ENCODE measurements around the gene CCDC194.

Gene CCDC194

GRCh38 chr19:17389957-17390664 lies 3.9 kb downstream of the CCDC194 start:
- peaks cover 8% of the 10 kb centered on the region for H3K27me3 ChIP-seq (ENCODE audit: insufficient read depth, low read depth, severe bottlenecking)
- no peak overlapping the region for H3K27ac ChIP-seq
- no peaks in the 10 kb centered on the region for H3K36me3 ChIP-seq
- H3K4me3 ChIP-seq (ENCODE audit: low read depth, low read length): peak overlapping the region; percentile 69
- TF ChIP-seq, protein P1, sequence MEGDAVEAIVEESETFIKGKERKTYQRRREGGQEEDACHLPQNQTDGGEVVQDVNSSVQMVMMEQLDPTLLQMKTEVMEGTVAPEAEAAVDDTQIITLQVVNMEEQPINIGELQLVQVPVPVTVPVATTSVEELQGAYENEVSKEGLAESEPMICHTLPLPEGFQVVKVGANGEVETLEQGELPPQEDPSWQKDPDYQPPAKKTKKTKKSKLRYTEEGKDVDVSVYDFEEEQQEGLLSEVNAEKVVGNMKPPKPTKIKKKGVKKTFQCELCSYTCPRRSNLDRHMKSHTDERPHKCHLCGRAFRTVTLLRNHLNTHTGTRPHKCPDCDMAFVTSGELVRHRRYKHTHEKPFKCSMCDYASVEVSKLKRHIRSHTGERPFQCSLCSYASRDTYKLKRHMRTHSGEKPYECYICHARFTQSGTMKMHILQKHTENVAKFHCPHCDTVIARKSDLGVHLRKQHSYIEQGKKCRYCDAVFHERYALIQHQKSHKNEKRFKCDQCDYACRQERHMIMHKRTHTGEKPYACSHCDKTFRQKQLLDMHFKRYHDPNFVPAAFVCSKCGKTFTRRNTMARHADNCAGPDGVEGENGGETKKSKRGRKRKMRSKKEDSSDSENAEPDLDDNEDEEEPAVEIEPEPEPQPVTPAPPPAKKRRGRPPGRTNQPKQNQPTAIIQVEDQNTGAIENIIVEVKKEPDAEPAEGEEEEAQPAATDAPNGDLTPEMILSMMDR (IDR thresholded peaks at IDR 0.05; ENCODE audit: low read depth, low read length): peak; percentile 32
- peak; percentile 23 for DNase-seq
- H3K9me3 ChIP-seq (ENCODE audit: severe bottlenecking): peaks cover 12% of the 10 kb centered on the region

DNA sequence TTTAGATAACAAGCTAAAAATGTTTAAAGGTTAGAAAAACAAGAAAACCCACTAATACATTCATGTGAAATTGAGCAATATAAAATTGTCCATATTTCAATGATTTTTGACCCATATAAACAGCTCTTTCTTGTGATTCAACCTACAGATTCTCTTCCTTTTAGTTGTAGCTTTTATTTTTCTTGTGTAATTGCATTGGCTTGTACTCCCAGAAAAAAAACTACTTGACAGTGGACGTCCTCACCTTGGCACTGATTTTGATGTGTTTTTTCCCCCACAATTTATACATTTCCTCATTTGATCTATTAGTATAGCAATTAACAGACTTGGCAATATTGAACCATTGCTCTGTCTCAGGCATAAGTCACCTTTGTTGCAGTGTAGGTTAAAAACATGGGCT lies 4.7 kb downstream of the CCDC194 start:
- H3K27ac ChIP-seq: no peak overlapping the region
- no peak for DNase-seq
- no peaks in the 10 kb centered on the region for H3K36me3 ChIP-seq
- peaks cover 8% of the 10 kb centered on the region for H3K27me3 ChIP-seq (ENCODE audit: insufficient read depth, low read depth, severe bottlenecking)
- H3K4me3 ChIP-seq (ENCODE audit: low read depth, low read length): no peak overlapping the region
- TF ChIP-seq, protein P1 (IDR thresholded peaks at IDR 0.05; ENCODE audit: low read depth, low read length): no peak
- peaks cover 12% of the 10 kb centered on the region for H3K9me3 ChIP-seq (ENCODE audit: severe bottlenecking)

- TF ChIP-seq, protein P1 (IDR thresholded peaks at IDR 0.05; ENCODE audit: low read depth, low read length): peak; percentile 97
- Histone ChIP-seq H3K36me3 (no peaks in the 10 kb centered on the region), H3K27me3 (ENCODE audit: insufficient read depth, low read depth, severe bottlenecking) (peaks cover 8% of the 10 kb centered on the region), H3K4me3 (ENCODE audit: low read depth, low read length) (no peak overlapping the region), H3K9me3 (ENCODE audit: severe bottlenecking) (peaks cover 13% of the 10 kb centered on the region), H3K27ac (no peak overlapping the region)
- DNase-seq: peak; percentile 67
Observed at GRCh38 chr19:17385878-17386611, 8.0 kb downstream of the CCDC194 start.

DNA sequence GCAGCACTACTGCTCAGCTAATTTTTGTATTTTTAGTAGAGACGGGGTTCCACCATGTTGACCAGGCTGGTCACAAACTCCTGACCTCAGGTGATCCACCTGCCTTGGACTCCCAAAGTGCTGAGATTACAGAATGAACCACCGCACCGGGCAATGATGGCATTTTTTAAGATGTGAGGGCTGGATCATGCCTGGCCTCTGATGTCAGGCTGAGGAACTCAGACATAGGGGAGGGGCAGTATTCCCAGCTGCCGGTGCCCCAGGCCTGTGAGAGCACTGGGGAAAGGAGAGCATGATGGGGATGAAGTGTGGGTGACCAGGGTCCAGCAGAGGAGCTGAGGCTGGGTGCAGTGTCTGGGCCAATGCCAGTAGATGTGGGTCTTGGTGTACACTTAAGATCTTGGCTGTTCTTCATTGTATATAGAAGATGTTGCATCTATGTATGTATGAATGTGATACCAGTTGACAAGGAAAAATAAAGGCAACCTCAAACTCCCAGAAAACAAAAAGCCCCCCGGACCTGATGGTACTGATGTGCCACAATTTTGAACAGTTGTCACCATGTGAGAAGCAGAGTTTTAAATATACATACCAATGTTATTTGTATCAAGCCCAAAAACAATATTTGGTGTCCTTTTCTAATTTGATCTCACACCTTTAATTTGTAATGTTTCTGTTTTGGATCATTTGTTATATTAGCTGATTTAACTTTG lies 13.4 kb downstream of the CCDC194 start:
- Histone ChIP-seq H3K36me3 (no peaks in the 10 kb centered on the region), H3K9me3 (ENCODE audit: severe bottlenecking) (peaks cover 6% of the 10 kb centered on the region), H3K27ac (no peak overlapping the region), H3K27me3 (ENCODE audit: insufficient read depth, low read depth, severe bottlenecking) (no peaks in the 10 kb centered on the region), H3K4me3 (ENCODE audit: low read depth, low read length) (no peak overlapping the region)
- no peak for DNase-seq
- TF ChIP-seq, protein P1 (IDR thresholded peaks at IDR 0.05; ENCODE audit: low read depth, low read length): no peak

DNA sequence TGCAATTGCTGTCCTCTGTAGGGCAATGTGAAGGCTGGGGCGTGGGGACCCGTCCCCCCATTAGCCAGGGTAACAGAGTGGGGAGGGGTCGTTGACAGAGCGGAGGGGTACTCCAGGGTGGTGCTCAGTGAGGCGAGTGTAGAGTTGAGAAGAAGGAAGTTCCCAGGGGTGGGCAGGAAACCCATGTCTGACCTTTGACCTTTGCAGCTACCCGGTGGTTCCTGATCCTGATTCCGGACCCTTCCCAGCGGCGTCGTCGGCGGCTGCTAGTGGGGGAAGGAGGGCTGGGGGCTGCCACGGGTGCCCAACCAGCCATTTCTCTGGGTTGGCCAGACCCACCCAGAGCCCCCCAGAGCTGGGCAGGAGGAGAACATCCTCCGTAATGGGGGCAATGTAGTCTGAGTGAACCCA lies 14.8 kb downstream of the CCDC194 start:
- Histone ChIP-seq H3K27ac (no peak overlapping the region), H3K27me3 (ENCODE audit: insufficient read depth, low read depth, severe bottlenecking) (no peaks in the 10 kb centered on the region), H3K36me3 (no peaks in the 10 kb centered on the region), H3K9me3 (ENCODE audit: severe bottlenecking) (peaks cover 6% of the 10 kb centered on the region), H3K4me3 (ENCODE audit: low read depth, low read length) (no peak overlapping the region)
- TF ChIP-seq, protein P1 (IDR thresholded peaks at IDR 0.05; ENCODE audit: low read depth, low read length): no peak
- no peak for DNase-seq
